HG02943 (cell line): ENCODE data around the gene NTSR1.

Source experiments
- ATAC-seq: cut with Tn5 transposase; IDR thresholded peaks from one replicate; pipeline ENCODE4 v1.9.1; 2021; ENCODE audit warnings: mild to moderate bottlenecking, low read depth, moderate library complexity; ENCODE audit not compliant: unreplicated experiment

The NTSR1 gene

GRCh38 chr20:62766071-62766450 lies 57.4 kb downstream of the NTSR1 start:
- ATAC-seq: no peak

GRCh38 chr20:62766716-62767115 lies 58.1 kb downstream of the NTSR1 start:
- no peak for ATAC-seq

- no peak for ATAC-seq
These were observed 59.6 kb downstream of the NTSR1 start for GRCh38 chr20:62768234-62768546.

GRCh38 chr20:62768551-62769287 lies 60.1 kb downstream of the NTSR1 start:
- no peak for ATAC-seq

- ATAC-seq: no peak
These were observed 60.9 kb downstream of the NTSR1 start for GRCh38 chr20:62769346-62770071.

GRCh38 chr20:62770111-62770910 lies 61.7 kb downstream of the NTSR1 start:
- no peak for ATAC-seq

- no peak for ATAC-seq
These were observed 62.3 kb downstream of the NTSR1 start for GRCh38 chr20:62770916-62771315.

GRCh38 chr20:62771396-62772102 lies 62.9 kb downstream of the NTSR1 start:
- no peak for ATAC-seq

- ATAC-seq: no peak
These were observed 63.5 kb downstream of the NTSR1 start for GRCh38 chr20:62772103-62772611.

GRCh38 chr20:62772619-62772989 lies 64.0 kb downstream of the NTSR1 start:
- ATAC-seq: no peak

- ATAC-seq: no peak
These were observed 64.6 kb downstream of the NTSR1 start for GRCh38 chr20:62772990-62773844.

- ATAC-seq: no peak
These were observed 65.4 kb downstream of the NTSR1 start for GRCh38 chr20:62773845-62774714.

GRCh38 chr20:62774762-62775161 lies 66.1 kb downstream of the NTSR1 start:
- no peak for ATAC-seq

GRCh38 chr20:62775206-62775605 lies 66.6 kb downstream of the NTSR1 start:
- no peak for ATAC-seq

- no peak for ATAC-seq
These were observed 67.5 kb downstream of the NTSR1 start for GRCh38 chr20:62776035-62776691.

- ATAC-seq: no peak
These were observed 68.3 kb downstream of the NTSR1 start for GRCh38 chr20:62776692-62777527.

- no peak for ATAC-seq
These were observed 68.8 kb downstream of the NTSR1 start for GRCh38 chr20:62777528-62777830.

- no peak for ATAC-seq
These were observed 69.4 kb downstream of the NTSR1 start for GRCh38 chr20:62778058-62778457.
